Fibroblast of the aortic adventitia (primary cell): ENCODE measurements around the gene IP6K3. TPM values are rescaled to one million over a fixed set of nuclear protein-coding genes. Genes with fewer than 3 reads are reported as not detected.

Experiments used
- small RNA-seq: library from RNA; depleted of rRNA; stranded (forward); fragments of <200 nt; gene quantifications from one replicate; pipeline ENCODE3, GENCODE V24; 2012
- total RNA-seq: library from RNA; depleted of rRNA; stranded (reverse); fragments of >200 nt; gene quantifications from 2 replicates; pipeline ENCODE4 v1.2.3, GENCODE V29; 2012; ENCODE audit warnings: low replicate concordance

IP6K3 gene
- total RNA-seq, 1 donor, result not detected

Small RNA genes lying within 50 kb of the gene (small RNA-seq; reads per million reads assigned to genes)
- gene MIR3934, result not detected

Other genes starting within 250 kb of the IP6K3 start
- 5.2 and 9.9 TPM in 2 replicates for gene BAK1, start 166.6 kb downstream of the IP6K3 start, total RNA-seq
- 13.4 and 91.2 TPM in 2 replicates for gene ITPR3, start 125.6 kb downstream of the IP6K3 start, total RNA-seq
- gene UQCC2, start 35.2 kb downstream of the IP6K3 start, total RNA-seq, result 7.0 and 20.2 TPM in 2 replicates
- gene LEMD2, start 42.2 kb upstream of the IP6K3 start, total RNA-seq, result 31.2 and 75.3 TPM in 2 replicates
- gene MLN, start 57.1 kb upstream of the IP6K3 start, total RNA-seq, result not detected in 2 replicates